Measurements from ENCODE around the gene DOCK4.

The DOCK4 gene

GRCh38 chr7:111784296-111784695 is 421.9 kb downstream of the DOCK4 start:
- no peak for DNase-seq (ENCODE audit: low read depth)
- H3K4me3 ChIP-seq (ENCODE audit: low read depth, low read length): no peak overlapping the region
- no peak for TF ChIP-seq CTCF (IDR thresholded peaks at IDR 0.05; ENCODE audit: low read depth, low read length, missing control alignments)

GRCh38 chr7:111783854-111784253 is 422.3 kb downstream of the DOCK4 start:
- no peak for DNase-seq (ENCODE audit: low read depth)
- no peak overlapping the region for H3K4me3 ChIP-seq (ENCODE audit: low read depth, low read length)
- TF ChIP-seq CTCF (IDR thresholded peaks at IDR 0.05; ENCODE audit: low read depth, low read length, missing control alignments): no peak

GRCh38 chr7:111780527-111780926 is 425.7 kb downstream of the DOCK4 start:
- TF ChIP-seq CTCF (IDR thresholded peaks at IDR 0.05; ENCODE audit: low read depth, low read length, missing control alignments): no peak
- no peak for DNase-seq (ENCODE audit: low read depth)
- no peak overlapping the region for H3K4me3 ChIP-seq (ENCODE audit: low read depth, low read length)

- DNase-seq (ENCODE audit: low read depth): no peak
- no peak overlapping the region for H3K4me3 ChIP-seq (ENCODE audit: low read depth, low read length)
- no peak for TF ChIP-seq CTCF (IDR thresholded peaks at IDR 0.05; ENCODE audit: low read depth, low read length, missing control alignments)
Observed at GRCh38 chr7:111775206-111775605, 431.0 kb downstream of the DOCK4 start.

- no peak overlapping the region for H3K4me3 ChIP-seq (ENCODE audit: low read depth, low read length)
- no peak for TF ChIP-seq CTCF (IDR thresholded peaks at IDR 0.05; ENCODE audit: low read depth, low read length, missing control alignments)
Observed at GRCh38 chr7:111772716-111773115, 433.5 kb downstream of the DOCK4 start.

GRCh38 chr7:111771638-111772037 is 434.6 kb downstream of the DOCK4 start:
- TF ChIP-seq CTCF (IDR thresholded peaks at IDR 0.05; ENCODE audit: low read depth, low read length, missing control alignments): no peak
- no peak overlapping the region for H3K4me3 ChIP-seq (ENCODE audit: low read depth, low read length)
- no peak for DNase-seq (ENCODE audit: low read depth)

More at GRCh38 chr7:111772716-111773115, 433.5 kb downstream of the DOCK4 start:
- DNase-seq (ENCODE audit: low read depth): no peak

- no peak overlapping the region for H3K4me3 ChIP-seq (ENCODE audit: low read depth, low read length)
- DNase-seq (ENCODE audit: low read depth): no peak
- no peak for TF ChIP-seq CTCF (IDR thresholded peaks at IDR 0.05; ENCODE audit: low read depth, low read length, missing control alignments)
Observed at GRCh38 chr7:111770116-111770515, 436.1 kb downstream of the DOCK4 start.
